GM20000 (cell line): ENCODE data around the gene FN3K.
"Not testable (repeated sequence)": the region's sequence is repeated elsewhere in the genome, so short reads cannot be mapped to it uniquely, and the experiment has no call there.

Source experiments
- DNase-seq: peaks from one replicate; pipeline ENCODE4 v3.0.0; 2012; ENCODE audit warnings: low spot score
- TF ChIP-seq, protein P1 (sequence below): IDR thresholded peaks from 2 replicates; pipeline ENCODE4 v1.5.1; 2012; ENCODE audit warnings: mild to moderate bottlenecking, control low read depth; ENCODE audit errors: extremely low read depth, missing control alignments

FN3K gene

GRCh38 chr17:82769041-82769440, 33.6 kb downstream of the FN3K start:
- TF ChIP-seq, protein P1, sequence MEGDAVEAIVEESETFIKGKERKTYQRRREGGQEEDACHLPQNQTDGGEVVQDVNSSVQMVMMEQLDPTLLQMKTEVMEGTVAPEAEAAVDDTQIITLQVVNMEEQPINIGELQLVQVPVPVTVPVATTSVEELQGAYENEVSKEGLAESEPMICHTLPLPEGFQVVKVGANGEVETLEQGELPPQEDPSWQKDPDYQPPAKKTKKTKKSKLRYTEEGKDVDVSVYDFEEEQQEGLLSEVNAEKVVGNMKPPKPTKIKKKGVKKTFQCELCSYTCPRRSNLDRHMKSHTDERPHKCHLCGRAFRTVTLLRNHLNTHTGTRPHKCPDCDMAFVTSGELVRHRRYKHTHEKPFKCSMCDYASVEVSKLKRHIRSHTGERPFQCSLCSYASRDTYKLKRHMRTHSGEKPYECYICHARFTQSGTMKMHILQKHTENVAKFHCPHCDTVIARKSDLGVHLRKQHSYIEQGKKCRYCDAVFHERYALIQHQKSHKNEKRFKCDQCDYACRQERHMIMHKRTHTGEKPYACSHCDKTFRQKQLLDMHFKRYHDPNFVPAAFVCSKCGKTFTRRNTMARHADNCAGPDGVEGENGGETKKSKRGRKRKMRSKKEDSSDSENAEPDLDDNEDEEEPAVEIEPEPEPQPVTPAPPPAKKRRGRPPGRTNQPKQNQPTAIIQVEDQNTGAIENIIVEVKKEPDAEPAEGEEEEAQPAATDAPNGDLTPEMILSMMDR, result no peak
- no peak for DNase-seq

- no peak for DNase-seq
Observed at GRCh38 chr17:82772026-82772425, 36.6 kb downstream of the FN3K start.

DNA sequence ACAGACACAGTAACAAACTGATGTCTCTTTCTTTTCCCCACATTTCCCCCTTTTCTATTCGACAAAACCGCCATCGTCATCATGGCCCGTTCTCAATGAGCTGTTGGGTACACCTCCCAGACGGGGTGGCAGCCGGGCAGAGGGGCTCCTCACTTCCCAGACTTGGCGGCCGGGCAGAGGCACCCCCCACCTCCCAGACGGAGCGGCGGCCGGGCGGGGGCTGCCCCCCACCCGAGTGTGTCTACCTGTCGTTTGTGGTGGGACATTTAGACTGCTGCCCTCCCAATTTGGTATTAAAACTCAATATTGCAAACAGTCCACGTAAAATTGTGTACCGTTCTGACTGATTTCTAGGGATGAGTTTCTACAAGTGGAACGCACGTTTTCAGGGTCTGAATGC, 39.0 kb downstream of the FN3K start:
- peak; percentile 34 for DNase-seq

More at GRCh38 chr17:82772026-82772425, 36.6 kb downstream of the FN3K start:
- TF ChIP-seq, protein P1, result no peak

DNA sequence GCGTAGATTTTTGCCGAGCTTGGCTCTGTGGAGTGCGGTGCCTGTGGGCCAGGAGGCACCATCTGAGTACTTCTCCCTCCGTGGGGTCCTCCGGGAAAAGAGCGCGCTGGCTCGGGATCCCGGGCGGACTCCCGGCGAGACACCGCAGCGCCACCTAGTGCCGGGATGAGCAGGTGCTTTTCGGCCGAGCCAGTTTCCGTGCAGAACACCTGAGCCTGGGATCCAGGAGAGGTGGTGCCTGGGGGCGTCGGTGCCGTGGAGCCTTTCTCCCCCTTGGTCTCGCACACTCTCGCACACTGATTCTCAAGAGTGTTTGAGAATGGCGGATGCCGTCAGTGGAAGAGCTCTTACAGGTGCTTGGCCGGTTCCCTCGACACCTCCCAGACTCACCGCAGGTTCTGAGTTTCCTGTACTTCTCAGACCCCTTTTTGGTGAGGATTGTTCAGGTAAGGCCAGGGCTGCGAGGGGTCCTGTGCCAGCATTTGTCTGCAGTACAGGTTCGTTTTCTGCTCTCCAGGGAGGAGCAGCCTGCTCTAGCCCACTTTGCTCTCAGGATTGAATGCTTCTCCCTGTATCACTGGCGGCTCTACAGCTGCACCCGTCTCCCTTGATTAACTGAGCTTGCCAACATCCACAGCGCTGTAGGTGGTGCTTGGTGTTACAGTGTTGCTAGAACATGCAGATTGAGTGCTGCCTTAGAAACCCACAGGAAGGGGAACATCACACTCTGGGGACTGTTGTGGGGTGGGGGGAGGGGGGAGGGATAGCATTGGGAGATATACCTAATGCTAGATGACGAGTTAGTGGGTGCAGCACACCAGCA, 39.8 kb downstream of the FN3K start:
- TF ChIP-seq, protein P1, result peak; percentile 83
- DNase-seq, result peak; percentile 84

- peak; percentile 34 for DNase-seq
- TF ChIP-seq, protein P1, result no peak
Observed at GRCh38 chr17:82776454-82776853, 41.0 kb downstream of the FN3K start.

DNA sequence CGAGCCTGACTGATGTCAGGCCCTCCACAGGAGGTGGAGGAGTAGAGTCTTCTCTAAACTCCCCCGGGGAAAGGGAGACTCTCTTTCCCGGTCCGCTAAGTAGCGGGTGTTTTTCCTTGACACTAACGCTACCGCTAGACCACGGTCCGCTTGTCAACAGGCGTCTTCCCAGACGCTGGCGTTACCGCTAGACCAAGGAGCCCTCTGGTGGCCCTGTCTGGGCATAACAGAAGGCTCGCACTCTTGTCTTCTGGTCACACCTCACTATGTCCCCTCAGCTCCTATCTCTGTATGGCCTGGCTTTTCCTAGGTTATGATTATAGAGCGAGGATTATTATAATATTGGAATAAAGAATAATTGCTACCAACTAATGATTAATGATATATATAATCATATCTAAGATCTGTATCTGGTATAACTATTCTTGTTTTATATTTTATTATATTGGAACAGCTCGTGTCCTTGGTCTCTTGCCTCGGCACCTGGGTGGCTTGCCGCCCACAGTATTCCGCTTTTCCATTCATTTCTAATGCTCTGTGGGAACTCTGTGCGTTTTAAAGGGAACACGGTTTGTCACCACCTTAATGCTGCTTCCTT, 42.5 kb downstream of the FN3K start:
- DNase-seq, result not testable (repeated sequence)

- DNase-seq, result no peak
- TF ChIP-seq, protein P1, result no peak
Observed at GRCh38 chr17:82779541-82779940, 44.1 kb downstream of the FN3K start.

DNA sequence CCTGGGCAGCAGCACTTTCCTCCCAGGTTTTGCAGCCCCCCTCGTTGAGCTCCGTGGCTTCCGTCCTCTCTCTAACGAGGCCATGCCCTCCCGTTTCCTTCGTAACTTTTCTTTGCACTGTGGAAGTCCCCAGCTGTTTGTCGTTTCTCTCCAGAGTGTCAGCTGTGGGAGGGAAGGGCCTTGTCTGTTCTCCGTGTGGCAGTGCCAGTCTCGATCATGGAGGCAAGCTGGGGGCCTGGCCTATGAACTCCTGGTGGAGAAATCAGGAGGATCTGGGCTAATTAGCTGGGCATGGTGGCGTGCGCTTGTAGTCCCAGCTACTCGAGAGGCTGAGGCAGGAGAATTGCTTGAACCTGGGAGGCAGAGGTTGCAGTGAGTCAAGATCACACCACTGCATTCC, 44.8 kb downstream of the FN3K start:
- no peak for DNase-seq
- TF ChIP-seq, protein P1, result no peak
